GM10266 (cell line): ENCODE data around the gene GDA.

Source experiments
- DNase-seq: peaks from one replicate; pipeline ENCODE4 v3.0.0; 2012; ENCODE audit errors: extremely low spot score
- CTCF ChIP-seq: IDR thresholded peaks from 2 replicates; pipeline ENCODE4 v1.5.1; 2012; ENCODE audit warnings: mild to moderate bottlenecking, low read depth; ENCODE audit not compliant: control insufficient read depth, insufficient read depth; ENCODE audit errors: missing control alignments

The GDA gene

GRCh38 chr9:72139226-72139625, 10.0 kb upstream of the GDA start:
- no peak for DNase-seq
- no peak for TF ChIP-seq CTCF

- no peak for DNase-seq
- no peak for TF ChIP-seq CTCF
These were observed 8.7 kb upstream of the GDA start for GRCh38 chr9:72140586-72140985.

- no peak for DNase-seq
- no peak for TF ChIP-seq CTCF
These were observed 7.8 kb upstream of the GDA start for GRCh38 chr9:72141484-72141883.

GRCh38 chr9:72144756-72145492, 4.3 kb upstream of the GDA start:
- no peak for DNase-seq
- TF ChIP-seq CTCF, result no peak

- no peak for DNase-seq
- no peak for TF ChIP-seq CTCF
These were observed 3.3 kb upstream of the GDA start for GRCh38 chr9:72145733-72146505.

- DNase-seq, result no peak
These were observed 1.6 kb upstream of the GDA start for GRCh38 chr9:72147676-72148075.

More at GRCh38 chr9:72147676-72148075, 1.6 kb upstream of the GDA start:
- TF ChIP-seq CTCF, result no peak
